Inferior parietal cortex (tissue), 1 donor: ENCODE results near the gene ERN1.
"Not testable (repeated sequence)": the region's sequence is repeated elsewhere in the genome, so short reads cannot be mapped to it uniquely, and the experiment has no call there.

ENCODE experiments used
- DNase-seq: peaks from one replicate; pipeline ENCODE4 v3.0.0-alpha.2; 2016; ENCODE audit errors: extremely low spot score

The ERN1 gene

GRCh38 chr17:64032081-64032480, 97.9 kb downstream of the ERN1 start:
- no peak for DNase-seq

- peak; percentile 75 for DNase-seq
Observed at GRCh38 chr17:64028874-64029464, 101.0 kb downstream of the ERN1 start.

DNA sequence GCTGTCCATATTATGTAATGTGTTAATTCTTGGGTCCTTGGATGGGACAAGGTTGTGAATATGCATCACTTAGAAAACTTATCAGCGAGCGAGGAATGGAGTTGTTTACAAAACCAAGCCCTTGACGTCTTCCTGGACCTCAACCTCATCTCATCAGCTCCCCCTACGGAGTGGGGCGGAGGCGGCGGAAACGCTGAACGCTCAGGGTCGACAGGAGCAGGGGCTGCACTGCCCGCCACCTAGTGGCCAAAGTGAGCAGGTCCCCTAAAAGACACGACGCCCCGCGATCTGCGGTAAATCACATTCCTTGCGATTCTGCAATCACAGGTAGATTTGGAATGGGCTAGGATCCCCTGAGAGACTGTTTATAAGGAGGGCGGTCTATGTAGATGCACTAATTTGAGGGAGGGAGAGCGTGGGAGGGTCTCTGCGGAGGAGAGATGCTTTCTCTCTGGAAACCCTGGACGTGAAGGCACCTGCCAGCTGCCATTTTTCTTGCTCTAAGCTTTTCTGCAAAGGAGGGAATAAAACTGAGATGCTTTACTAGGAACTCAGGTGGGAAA, 104.1 kb downstream of the ERN1 start:
- peak; percentile 65 for DNase-seq

DNA sequence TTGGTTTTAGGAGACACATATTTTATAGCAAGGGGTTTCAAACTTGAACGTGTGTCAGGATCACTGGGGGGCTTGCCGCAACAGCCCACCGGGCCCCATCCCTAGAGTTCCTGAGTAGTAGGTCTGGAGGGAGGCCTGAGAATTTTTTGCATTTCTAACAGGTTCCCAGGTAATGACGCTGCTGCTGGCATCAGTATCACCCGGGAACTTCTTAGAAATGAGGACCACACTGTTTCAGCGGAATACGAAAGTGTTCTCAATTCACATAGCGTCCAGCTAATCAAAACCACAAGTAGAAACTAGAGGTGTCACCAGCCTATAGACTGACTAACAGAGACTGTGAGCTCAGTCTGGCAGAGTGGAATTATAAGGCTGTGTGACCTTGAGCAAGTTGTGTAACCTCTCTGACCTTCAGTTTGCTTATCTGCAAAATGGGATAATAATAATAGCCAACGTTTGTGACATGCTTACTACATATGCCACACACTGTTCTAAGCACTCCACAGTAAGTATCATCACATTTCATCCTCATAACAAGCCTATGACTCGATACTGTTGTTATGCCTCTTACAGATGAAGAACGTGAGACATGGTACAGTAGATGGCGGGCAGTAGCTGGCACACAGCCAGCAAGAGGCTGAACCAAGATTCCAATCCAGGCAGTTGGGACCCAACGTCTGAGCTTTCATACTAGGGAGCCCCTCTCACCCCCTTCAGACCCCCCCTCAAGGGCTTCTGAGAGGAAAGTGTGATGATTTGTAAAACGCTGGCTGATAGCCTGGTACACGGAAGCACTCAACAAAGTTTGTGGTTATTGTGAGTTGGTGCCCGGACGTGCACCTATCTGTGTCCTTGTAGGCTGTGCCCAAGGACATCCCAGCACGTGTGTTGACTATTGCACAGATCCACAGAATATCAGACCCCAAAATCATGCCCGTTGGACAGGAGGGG, 104.9 kb downstream of the ERN1 start:
- no peak for DNase-seq

DNA sequence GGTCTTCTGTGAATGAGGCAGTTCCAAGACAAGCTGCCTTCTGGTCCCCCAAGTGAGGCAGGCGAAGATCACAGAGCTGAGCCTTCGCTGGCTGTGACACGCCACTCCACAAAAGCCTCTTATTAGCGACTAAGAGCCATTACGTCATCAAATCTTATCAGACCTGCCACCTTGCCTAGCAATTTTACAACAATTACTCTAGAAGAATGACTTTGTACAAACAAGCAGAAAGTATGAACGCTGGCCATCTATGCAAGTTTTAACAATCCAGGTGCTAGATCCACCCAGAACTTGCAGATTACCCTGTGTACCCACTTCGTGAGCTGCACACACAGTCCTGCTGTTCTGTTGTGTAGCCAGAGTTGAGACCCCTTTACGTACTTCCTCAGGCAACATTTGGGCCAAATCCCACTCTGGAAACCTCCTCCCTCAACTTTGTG, 105.7 kb downstream of the ERN1 start:
- peak; percentile 9 for DNase-seq

- DNase-seq = no peak
Observed at GRCh38 chr17:64022611-64023063, 107.3 kb downstream of the ERN1 start.

- DNase-seq = no peak
Observed at GRCh38 chr17:64020056-64020766, 109.7 kb downstream of the ERN1 start, which contains the start of gene ICAM2. TSS of gene ICAM2 (minus strand) at chr17:64020633. CDS start at chr17:64006691, 13,942 bp downstream.

GRCh38 chr17:64019551-64019961, 110.4 kb downstream of the ERN1 start:
- DNase-seq = not testable (repeated sequence)

GRCh38 chr17:64017381-64017980, 112.5 kb downstream of the ERN1 start:
- DNase-seq = no peak

GRCh38 chr17:64016974-64017373, 113.0 kb downstream of the ERN1 start:
- no peak for DNase-seq

- DNase-seq = no peak
Observed at GRCh38 chr17:64016231-64016784, 113.6 kb downstream of the ERN1 start.

DNA sequence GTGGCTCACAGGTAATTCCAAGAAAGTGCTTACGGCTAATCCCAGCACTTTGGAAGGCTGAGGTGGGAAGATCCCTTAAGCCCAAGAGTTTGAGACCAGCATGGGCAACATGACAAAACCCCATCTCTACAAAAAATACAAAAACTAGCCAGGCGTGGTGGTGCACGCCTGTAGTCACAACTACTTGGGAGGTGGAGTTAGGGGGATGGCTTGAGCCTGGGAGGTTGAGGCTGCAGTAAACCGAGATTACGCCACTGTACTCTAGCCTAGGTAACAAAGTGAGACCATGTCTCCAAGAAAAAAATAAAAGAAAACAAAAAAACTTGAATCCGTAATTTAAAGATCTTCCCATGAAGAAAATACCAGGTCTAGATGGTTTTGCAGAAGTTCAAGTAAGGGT, 114.5 kb downstream of the ERN1 start:
- no peak for DNase-seq

GRCh38 chr17:64009571-64010402, 120.2 kb downstream of the ERN1 start:
- DNase-seq = no peak

DNA sequence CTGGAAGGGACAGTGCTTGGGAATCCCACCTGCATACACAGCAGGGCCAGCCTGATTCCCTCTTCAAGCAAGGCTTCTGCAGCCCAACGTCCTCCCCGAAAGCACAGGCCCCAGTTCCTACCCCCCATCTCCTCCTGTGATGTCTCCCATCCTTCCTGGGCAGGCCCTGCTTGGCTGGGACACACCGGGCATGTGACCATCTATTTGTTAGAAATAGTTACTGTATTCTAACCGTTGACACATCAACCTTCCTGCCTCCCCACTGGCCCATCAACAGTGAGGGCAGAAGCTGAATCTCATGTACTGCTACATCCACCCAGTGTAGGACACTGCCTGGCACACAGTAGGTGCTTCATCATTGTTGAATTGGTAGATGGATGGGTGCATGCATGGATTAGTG, 121.1 kb downstream of the ERN1 start:
- DNase-seq = no peak

DNA sequence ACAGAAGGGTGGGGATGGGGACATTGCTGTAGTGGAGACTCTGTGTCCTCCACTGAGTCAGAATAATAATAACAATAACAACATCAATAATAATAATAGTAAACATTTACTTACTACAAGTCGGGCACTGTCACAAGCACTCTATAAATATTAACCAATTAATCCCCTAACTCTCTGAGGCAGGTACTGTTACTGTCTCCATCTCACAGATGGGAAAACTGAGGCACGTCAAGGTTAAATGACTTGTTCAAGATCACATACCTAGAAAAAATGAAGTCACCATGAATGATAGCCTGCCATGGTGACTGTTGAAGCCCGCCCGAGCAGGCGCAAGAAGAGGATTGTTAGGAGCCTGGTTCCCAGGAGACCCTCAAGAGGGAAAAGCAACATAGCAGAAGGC, 121.6 kb downstream of the ERN1 start:
- DNase-seq = no peak

DNA sequence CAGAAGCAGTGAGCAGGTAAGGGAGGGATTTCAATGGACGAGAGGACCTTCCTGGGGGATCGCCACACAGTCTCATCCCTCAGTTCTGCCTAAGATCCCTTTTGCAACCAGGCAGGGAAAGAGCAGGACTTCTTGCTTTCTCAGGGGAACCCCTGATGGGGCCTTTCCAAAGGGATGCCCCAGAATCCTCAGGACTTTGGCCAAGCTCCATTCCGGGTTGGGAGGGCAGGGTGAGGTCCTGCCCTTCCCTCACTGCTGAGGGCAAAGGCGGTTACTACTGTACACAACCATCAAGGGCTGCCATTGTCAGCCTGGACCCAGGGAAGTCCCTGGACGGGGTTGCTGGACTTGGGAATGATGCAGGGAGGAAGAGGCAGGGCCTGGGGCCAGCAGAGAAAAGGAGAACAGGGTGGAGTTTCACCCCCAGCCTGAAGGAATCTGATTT, 122.1 kb downstream of the ERN1 start:
- DNase-seq = no peak

GRCh38 chr17:64007089-64007837, 122.7 kb downstream of the ERN1 start:
- not testable (repeated sequence) for DNase-seq

GRCh38 chr17:64006361-64007088, 123.4 kb downstream of the ERN1 start:
- DNase-seq = peak; percentile 25

DNA sequence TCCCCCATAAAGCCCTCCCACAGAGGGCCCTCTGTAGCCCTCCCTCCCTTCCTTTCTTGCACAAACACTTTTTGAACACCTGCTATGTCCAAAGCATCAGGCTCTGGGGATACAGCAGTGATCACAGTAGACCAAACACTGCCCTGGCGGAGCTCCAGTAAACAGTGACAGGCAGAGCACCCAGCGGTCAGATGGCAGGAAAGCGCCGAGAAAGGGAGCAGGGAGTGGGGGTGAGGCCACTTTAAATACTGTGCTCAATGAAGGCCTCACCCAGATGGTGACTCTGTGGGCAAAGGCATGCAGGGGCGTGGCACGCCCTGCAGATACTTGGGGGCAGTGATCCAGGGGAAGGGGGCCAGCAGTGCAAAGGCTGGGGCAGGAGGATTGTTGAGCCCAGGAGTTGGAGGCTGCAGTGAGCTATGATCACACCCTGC, 124.2 kb downstream of the ERN1 start:
- no peak for DNase-seq
